KMS-11 (cell line): ENCODE measurements around the gene S100A8.

Source experiments
- H2AFZ ChIP-seq: fragments of 200-600 bp; sonication (generic); 2 replicates; pipeline ENCODE4 v1.6.1; 2016; ENCODE audit warnings: antibody characterized with exemption, mixed run types, low read depth
- H3K27ac ChIP-seq: fragments of 200-600 bp; sonication (generic); 2 replicates; pipeline ENCODE4 v1.6.1; 2016; ENCODE audit warnings: mild to moderate bottlenecking, mixed run types
- H3K27me3 ChIP-seq: fragments of 200-600 bp; sonication (generic); 2 replicates; pipeline ENCODE4 v1.6.1; 2017; ENCODE audit warnings: mild to moderate bottlenecking, low read depth, mixed run types, moderate library complexity; ENCODE audit not compliant: insufficient read depth
- H3K36me3 ChIP-seq: fragments of 200-600 bp; sonication (generic); 2 replicates; pipeline ENCODE4 v1.6.1; 2017; ENCODE audit warnings: mild to moderate bottlenecking, mixed run types; ENCODE audit not compliant: insufficient read depth
- H3K4me1 ChIP-seq: fragments of 200-600 bp; sonication (generic); 2 replicates; pipeline ENCODE4 v1.6.1; 2016; ENCODE audit warnings: mild to moderate bottlenecking, low read depth, mixed run types; ENCODE audit not compliant: poor library complexity, severe bottlenecking
- H3K4me2 ChIP-seq: fragments of 200-600 bp; sonication (generic); 2 replicates; pipeline ENCODE4 v1.7.0; 2016; ENCODE audit warnings: mild to moderate bottlenecking, mixed run types
- H3K4me3 ChIP-seq: fragments of 200-600 bp; sonication (generic); IDR thresholded peaks from 2 replicates; pipeline ENCODE4 v1.6.1; 2017; ENCODE audit warnings: low read depth, low read length, mixed read lengths; ENCODE audit not compliant: insufficient read depth
- H3K79me2 ChIP-seq: fragments of 200-600 bp; sonication (generic); 2 replicates; pipeline ENCODE4 v1.6.1; 2016; ENCODE audit warnings: low read depth, mixed run types; ENCODE audit not compliant: insufficient read depth
- H3K9ac ChIP-seq: fragments of 200-600 bp; sonication (generic); 2 replicates; pipeline ENCODE4 v1.6.1; 2016; ENCODE audit warnings: mild to moderate bottlenecking, mixed run types
- H4K20me1 ChIP-seq: fragments of 200-600 bp; sonication (generic); 2 replicates; pipeline ENCODE4 v1.6.1; 2016; ENCODE audit warnings: mild to moderate bottlenecking, mixed run types; ENCODE audit not compliant: insufficient read depth
- CTCF ChIP-seq: fragments of 200-600 bp; sonication (generic); conservative IDR thresholded peaks from 2 replicates; pipeline ENCODE4 v1.6.1; 2017; ENCODE audit warnings: low read depth, mild to moderate bottlenecking, antibody characterized with exemption, low read length, moderate library complexity, mixed read lengths

Gene S100A8

DNA sequence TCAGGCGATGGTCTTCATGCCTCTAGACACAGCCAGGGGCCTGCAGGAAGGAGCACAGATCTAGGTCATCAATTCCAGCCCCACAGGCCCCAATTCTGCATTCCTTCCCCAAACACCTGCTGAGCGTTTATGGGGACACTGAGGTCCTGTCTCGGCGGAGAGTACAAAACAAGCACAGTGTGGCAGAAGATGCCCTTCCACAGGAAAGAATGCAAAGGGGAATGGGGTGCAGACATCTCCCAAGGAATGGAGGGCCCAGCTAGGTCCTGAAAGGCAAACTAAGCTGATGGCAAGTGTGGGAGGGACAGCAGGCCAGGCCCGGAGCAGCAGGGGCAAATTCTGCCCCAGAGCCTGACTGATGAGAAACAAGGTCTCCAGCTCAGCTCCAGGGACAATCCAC is 3.5 kb upstream of the S100A8 start:
- Histone ChIP-seq H3K27me3 (no peaks in the 10 kb centered on the region; the same call in 1 of the 2 replicates), H4K20me1 (no peaks in the 10 kb centered on the region), H3K4me3 (no peak overlapping the region), H3K4me2 (no peak overlapping the region), H3K79me2 (no peaks in the 10 kb centered on the region), H3K9ac (no peak overlapping the region), H3K4me1 (no peaks in the 10 kb centered on the region), H3K27ac (no peak overlapping the region), H3K36me3 (no peaks in the 10 kb centered on the region), H2AFZ (no peak overlapping the region)
- TF ChIP-seq CTCF = no peak

DNA sequence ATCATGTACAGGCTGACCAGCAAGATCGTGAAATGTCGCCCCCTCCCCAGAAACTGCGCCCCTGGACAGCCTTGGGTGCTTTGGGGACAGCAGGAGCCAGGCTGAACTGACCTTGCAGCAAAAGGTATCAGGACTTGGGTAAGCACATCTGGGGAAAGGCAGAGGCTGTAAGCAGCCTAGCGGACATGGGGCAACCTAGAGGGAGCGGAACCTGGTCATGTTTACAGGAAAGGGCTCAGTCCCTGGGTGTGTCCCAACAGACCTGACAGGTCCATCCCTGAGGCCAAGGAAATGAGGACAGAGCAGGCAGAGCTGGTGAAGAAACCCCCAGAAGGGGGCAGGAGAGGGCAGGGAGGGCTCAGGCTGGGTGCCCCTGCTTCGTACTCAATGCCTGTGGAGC is 3.1 kb upstream of the S100A8 start:
- no peak overlapping the region for H3K4me3 ChIP-seq
- H3K79me2 ChIP-seq = no peaks in the 10 kb centered on the region
- no peak for TF ChIP-seq CTCF
- no peak overlapping the region for H3K9ac ChIP-seq
- H3K27ac ChIP-seq = no peak overlapping the region
- H4K20me1 ChIP-seq = no peaks in the 10 kb centered on the region
- H3K36me3 ChIP-seq = no peaks in the 10 kb centered on the region
- H2AFZ ChIP-seq = no peak overlapping the region
- no peak overlapping the region for H3K4me2 ChIP-seq
- no peaks in the 10 kb centered on the region; the same call in 1 of the 2 replicates for H3K27me3 ChIP-seq
- H3K4me1 ChIP-seq = no peaks in the 10 kb centered on the region

DNA sequence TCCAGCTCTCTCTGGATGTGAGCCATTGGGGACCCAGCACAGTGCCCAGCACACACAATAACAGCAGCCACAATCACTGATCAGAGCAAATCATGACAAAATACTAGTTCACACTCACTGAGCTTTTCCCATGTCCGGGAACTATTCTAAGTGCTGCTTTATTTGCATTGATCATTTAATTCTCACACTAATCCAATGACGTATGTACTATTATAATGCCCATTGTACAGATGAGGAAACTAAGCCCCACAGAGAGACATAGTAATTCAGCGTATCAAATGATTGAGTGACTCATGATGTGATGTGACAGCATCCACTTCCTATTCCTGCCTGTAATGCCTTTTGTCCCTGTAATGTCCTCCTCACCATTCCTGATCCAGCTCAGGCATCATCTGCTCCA is 1.9 kb upstream of the S100A8 start:
- H3K4me1 ChIP-seq = no peaks in the 10 kb centered on the region
- no peak overlapping the region for H3K4me2 ChIP-seq
- TF ChIP-seq CTCF = no peak
- H2AFZ ChIP-seq = no peak overlapping the region
- no peak overlapping the region for H3K9ac ChIP-seq
- H3K36me3 ChIP-seq = no peaks in the 10 kb centered on the region
- H3K27ac ChIP-seq = no peak overlapping the region
- H3K79me2 ChIP-seq = no peaks in the 10 kb centered on the region
- H3K27me3 ChIP-seq = no peaks in the 10 kb centered on the region; the same call in 1 of the 2 replicates
- H3K4me3 ChIP-seq = no peak overlapping the region
- no peaks in the 10 kb centered on the region for H4K20me1 ChIP-seq

- Histone ChIP-seq H3K4me2 (no peak overlapping the region), H3K27me3 (no peaks in the 10 kb centered on the region; the same call in 1 of the 2 replicates), H3K4me1 (no peaks in the 10 kb centered on the region), H3K79me2 (no peaks in the 10 kb centered on the region), H2AFZ (no peak overlapping the region), H3K27ac (no peak overlapping the region), H3K9ac (no peak overlapping the region), H3K4me3 (no peak overlapping the region), H3K36me3 (no peaks in the 10 kb centered on the region), H4K20me1 (no peaks in the 10 kb centered on the region)
- no peak for TF ChIP-seq CTCF
Observed at GRCh38 chr1:153392258-153392657, 1.4 kb upstream of the S100A8 start.
